Endothelial cell of umbilical vein (primary cell): Measurements from ENCODE around the gene VAMP2.

Source experiments
- CTCF ChIP-seq, 2 donors: IDR thresholded peaks; 1 replicate in 1 of 2; 2 replicates in 1 of 2; pipeline ENCODE4 v1.5.1; 2011; ENCODE audit warnings: low read length in 2 of 2, mild to moderate bottlenecking in 2 of 2, moderate library complexity in 2 of 2, control low read depth in 1 of 2, inconsistent platforms in 1 of 2, low read depth in 1 of 2; ENCODE audit not compliant: insufficient read depth in 1 of 2; ENCODE audit errors: extremely low read depth in 1 of 2
- EZH2 ChIP-seq: IDR thresholded peaks from 2 replicates; pipeline ENCODE4 v1.6.1; 2012; ENCODE audit warnings: borderline replicate concordance, low read depth, mild to moderate bottlenecking, moderate library complexity, low read length, inconsistent platforms; ENCODE audit not compliant: severe bottlenecking
- MAX ChIP-seq: IDR thresholded peaks from 2 replicates; pipeline ENCODE4 v1.6.1; 2011; ENCODE audit not compliant: insufficient read depth, insufficient read length
- MYC ChIP-seq: IDR thresholded peaks from one replicate; pipeline ENCODE4 v1.6.1; 2011; ENCODE audit warnings: mild to moderate bottlenecking, low read depth, low read length
- POLR2A ChIP-seq: IDR thresholded peaks from 2 replicates; pipeline ENCODE4 v1.6.1; 2012; ENCODE audit warnings: low read depth, mild to moderate bottlenecking, control low read depth, low read length
- POLR2AphosphoS5 ChIP-seq: IDR thresholded peaks from 2 replicates; pipeline ENCODE4 v1.6.1; 2012; ENCODE audit warnings: low read depth, mild to moderate bottlenecking, control low read depth, low read length, moderate library complexity; ENCODE audit not compliant: insufficient read depth

- TF ChIP-seq MYC (no peak), CTCF (IDR thresholded peaks at IDR 0.05; ENCODE audit: extremely low read depth in 1 of 2, insufficient read depth in 1 of 2, low read depth in 1 of 2, low read length in 2 of 2) (no peak), POLR2AphosphoS5 (no peak), EZH2 (no peak), POLR2A (no peak), MAX (peak; percentile 89)
Observed at GRCh38 chr17:8187517-8188262, 24.9 kb upstream of the VAMP2 start.
